IMR-90 (cell line): ENCODE data around the gene LIPN. TPM values are rescaled to one million over a fixed set of nuclear protein-coding genes. Genes with fewer than 3 reads are reported as not detected.

Experiments
- ATAC-seq: fragments of 200-7000 bp; cut with Tn5 transposase; 2 replicates; pipeline ENCODE4 v1.9.1; 2020; ENCODE audit warnings: low read depth, mild to moderate bottlenecking, moderate library complexity
- BruUV-seq: library from RNA; stranded (reverse); fragments of 400-500 nt; replicated peaks from 2 replicates; lab custom pipeline; 2021; lab: Mats Ljungman, UMichigan
- CTCF ChIA-PET: fragments of 300-600 bp; formaldehyde crosslinking; extraction: SDS; loops from one replicate; lab custom pipeline; 2021; ENCODE audit warnings: antibody characterized with exemption; lab: Yijun Ruan, JAX
- POLR2A ChIA-PET: fragments of 300-600 bp; sonication (Branson Sonifier 250); formaldehyde crosslinking; loops from one replicate; lab custom pipeline; 2022; ENCODE audit warnings: antibody characterized with exemption; ENCODE audit not compliant: unreplicated experiment; lab: Charles Lee
- DNase-seq: peaks from one replicate; pipeline ENCODE4 v3.0.0; 2013
- H2AFZ ChIP-seq: replicated peaks from 2 replicates; pipeline ENCODE3; 2013; ENCODE audit warnings: low read length, mild to moderate bottlenecking; ENCODE audit not compliant: poor library complexity
- H2AK5ac ChIP-seq: 2 replicates; pipeline ENCODE4 v1.6.1; 2013; ENCODE audit warnings: low read depth, low read length, inconsistent platforms
- H2AK9ac ChIP-seq: replicated peaks from 2 replicates; pipeline ENCODE3; 2013; ENCODE audit warnings: mild to moderate bottlenecking, low read depth, low read length, moderate library complexity; ENCODE audit not compliant: poor library complexity
- H2BK120ac ChIP-seq: 2 replicates; pipeline ENCODE4 v1.6.1; 2013; ENCODE audit warnings: low read depth, low read length, inconsistent platforms
- H2BK15ac ChIP-seq: 3 replicates; pipeline ENCODE4 v1.6.1; 2013; ENCODE audit warnings: low read depth, low read length, inconsistent platforms
- H2BK20ac ChIP-seq: 2 replicates; pipeline ENCODE4 v1.6.1; 2013; ENCODE audit warnings: low read depth, mild to moderate bottlenecking, inconsistent platforms, low read length, moderate library complexity
- H2BK5ac ChIP-seq: 2 replicates; pipeline ENCODE4 v1.6.1; 2013; ENCODE audit warnings: mild to moderate bottlenecking, low read depth, low read length, inconsistent platforms; ENCODE audit not compliant: poor library complexity, severe bottlenecking
- H3K14ac ChIP-seq: replicated peaks from 2 replicates; pipeline ENCODE4 v1.6.1; 2013; ENCODE audit warnings: low read depth, low read length, inconsistent platforms
- H3K18ac ChIP-seq: 2 replicates; pipeline ENCODE4 v1.6.1; 2013; ENCODE audit warnings: low read depth, low read length, control low read depth
- H3K23ac ChIP-seq: 2 replicates; pipeline ENCODE4 v1.6.1; 2013; ENCODE audit warnings: low read depth, low read length, inconsistent platforms
- H3K27ac ChIP-seq: 2 replicates; pipeline ENCODE4 v1.5.1; 2013; ENCODE audit warnings: mild to moderate bottlenecking, control low read depth, low read length; ENCODE audit not compliant: insufficient read depth
- H3K27me3 ChIP-seq: 2 replicates; pipeline ENCODE4 v1.6.1; 2013; ENCODE audit warnings: low read length; ENCODE audit not compliant: control insufficient read depth, insufficient read depth
- H3K36me3 ChIP-seq: 2 replicates; pipeline ENCODE4 v1.6.1; 2013; ENCODE audit warnings: low read length, mixed read lengths; ENCODE audit not compliant: control insufficient read depth, insufficient read depth
- H3K4ac ChIP-seq: 2 replicates; pipeline ENCODE4 v1.6.1; 2013; ENCODE audit warnings: low read depth, low read length, inconsistent platforms
- H3K4me1 ChIP-seq: 2 replicates; pipeline ENCODE4 v1.6.1; 2013; ENCODE audit warnings: low read length, mixed read lengths; ENCODE audit not compliant: control insufficient read depth, insufficient read depth
- H3K4me2 ChIP-seq: 2 replicates; pipeline ENCODE4 v1.6.1; 2013; ENCODE audit warnings: low read depth, mild to moderate bottlenecking, control low read depth, low read length, moderate library complexity
- H3K4me3 ChIP-seq: 2 replicates; pipeline ENCODE4 v1.5.1; 2013; ENCODE audit warnings: low read depth, mild to moderate bottlenecking, control low read depth, low read length, moderate library complexity; ENCODE audit not compliant: insufficient read depth
- H3K56ac ChIP-seq: 2 replicates; pipeline ENCODE4 v1.6.1; 2013; ENCODE audit warnings: low read length, inconsistent platforms; ENCODE audit not compliant: insufficient read depth; ENCODE audit errors: extremely low read depth
- H3K79me1 ChIP-seq, 2 experiments: 2 replicates each; pipeline ENCODE4 v1.6.1; 2013; ENCODE audit warnings: low read length in 2 of 2, inconsistent platforms in 1 of 2, low read depth in 1 of 2
- H3K9ac ChIP-seq: 2 replicates; pipeline ENCODE4 v1.6.1; 2013; ENCODE audit warnings: low read depth, low read length, control low read depth
- H3K9me1 ChIP-seq: 2 replicates; pipeline ENCODE4 v1.6.1; 2013; ENCODE audit warnings: low read length, inconsistent platforms; ENCODE audit not compliant: insufficient read depth
- H3K9me3 ChIP-seq: 2 replicates; pipeline ENCODE4 v1.6.1; 2013; ENCODE audit warnings: low read length; ENCODE audit not compliant: control insufficient read depth, insufficient read depth
- H4K20me1 ChIP-seq: 2 replicates; pipeline ENCODE4 v1.6.1; 2013; ENCODE audit warnings: low read length, inconsistent platforms; ENCODE audit not compliant: insufficient read depth
- H4K5ac ChIP-seq: 2 replicates; pipeline ENCODE4 v1.6.1; 2013; ENCODE audit warnings: mild to moderate bottlenecking, low read depth, low read length, control low read depth
- H4K8ac ChIP-seq, 2 experiments: 2 replicates each; pipeline ENCODE4 v1.6.1; 2013; ENCODE audit warnings: low read depth in 2 of 2, low read length in 2 of 2, control low read depth in 1 of 2, inconsistent platforms in 1 of 2
- H4K91ac ChIP-seq: 2 replicates; pipeline ENCODE4 v1.6.1; 2013; ENCODE audit warnings: low read depth, low read length, inconsistent platforms; ENCODE audit not compliant: insufficient read depth
- BHLHE40 ChIP-seq: fragments of 150-350 bp; IDR thresholded peaks from 2 replicates; pipeline ENCODE4 v1.6.1; 2016; ENCODE audit warnings: mild to moderate bottlenecking, low read depth, low read length
- USF2 ChIP-seq: fragments of 150-350 bp; IDR thresholded peaks from 2 replicates; pipeline ENCODE4 v1.6.1; 2017; ENCODE audit warnings: mild to moderate bottlenecking, antibody characterized with exemption, low read length, low read depth
- WGBS, 2 experiments: methylation state at CpG; one replicate each; pipeline versions ENCODE4 v1.1.5 to v1.1.7; 2013; ENCODE audit warnings: missing lambda C conversion rate in 2 of 2; ENCODE audit not compliant: insufficient read length in 1 of 2; ENCODE audit errors: extremely low coverage in 2 of 2; 5-methylcytosine and 5-hydroxymethylcytosine counted together
- dilution Hi-C: fragments of 300-500 bp; cut with HindIII; formaldehyde crosslinking; loops from one replicate; pipeline ENCODE4 v1.14.3; 2018; ENCODE audit warnings: low sequenced_read_pairs; ENCODE audit not compliant: unreplicated experiment
- in situ Hi-C: fragments of 300-500 bp; cut with MboI; formaldehyde crosslinking; loops from 3 replicates; pipeline ENCODE4 v1.14.3; 2019; ENCODE audit warnings: low sequenced_read_pairs, inconsistent platforms, mixed read lengths
- intact Hi-C: fragments of 100-400 bp; cut with micrococcal nuclease; formaldehyde crosslinking; loops from 2 replicates; pipeline ENCODE4 v1.10.0; 2022
- polyA plus RNA-seq, 3 experiments: library from polyadenylated mRNA; depleted of rRNA; stranded (reverse); fragments of >200 nt; gene quantifications; 2 replicates each; pipeline ENCODE4 v1.2.3, GENCODE V29; 2012; ENCODE audit warnings: low replicate concordance in 1 of 3
- total RNA-seq: library from RNA; depleted of rRNA; stranded (reverse); fragments of >200 nt; gene quantifications from 2 replicates; pipeline ENCODE4 v1.2.3, GENCODE V29; 2012

LIPN gene
- total and polyA plus RNA-seq, 2 of the 4 experiments (the other 2 are of a cell fraction): not detected

- ChIA-PET POLR2A (no interaction called here), CTCF (interaction anchor here (0.6 to 0.7 kb wide), 2 partner anchors 10 to 28 kb away, joined by 6 to 10 read pairs; no protein-coding TSS in a partner anchor)
- Histone ChIP-seq H2AFZ (no peak overlapping the region), H3K27ac (no peak overlapping the region), H3K36me3 (no peaks in the 10 kb centered on the region), H2BK15ac (no peak overlapping the region), H3K18ac (no peak overlapping the region), H3K23ac (no peak overlapping the region), H2BK120ac (no peak overlapping the region), H3K27me3 (peaks cover 6% of the 10 kb centered on the region), H2AK9ac (no peak overlapping the region), H2AK5ac (no peak overlapping the region), H2BK5ac (no peak overlapping the region), H3K9me3 (no peaks in the 10 kb centered on the region), H3K4me1 (0 out of 2 replicates have a peak, but pooled peaks cover 2% of the 10 kb centered on the region), H4K8ac (no peak overlapping the region), H2BK20ac (no peak overlapping the region), H3K4ac (no peak overlapping the region), H3K56ac (no peak overlapping the region), H4K20me1 (no peaks in the 10 kb centered on the region), H3K79me1 (no peaks in the 10 kb centered on the region), H4K5ac (no peak overlapping the region), H3K4me2 (no peak overlapping the region), H3K4me3 (no peak overlapping the region), H4K91ac (no peak overlapping the region), H3K9me1 (no peaks in the 10 kb centered on the region), H3K9ac (no peak overlapping the region), H3K14ac (no peak overlapping the region)
- TF ChIP-seq BHLHE40 (no peak), USF2 (no peak)
- ATAC-seq (peak; percentile 65), DNase-seq (peak; percentile 72)
- intact Hi-C loops (no loop called here), dilution Hi-C loops (no loop called here), in situ Hi-C loops (no loop called here)
- no CpG with 5 or more reads among the region's 2 CpGs for WGBS, 2 experiments
- BruUV-seq: no TSS peak
These were observed 40.6 kb downstream of the LIPN start for GRCh38 chr10:88800152-88801125.
